T-helper 2 cell treated with Interferon-gamma antibody and Interleukin-4, amounts not matched to agents 100 ng/mL and 5 ng/mL, for 36 hours (primary cell): ENCODE measurements around the gene GPC5. TPM values are rescaled to one million over a fixed set of nuclear protein-coding genes. Genes with fewer than 3 reads are reported as not detected.
"Not testable (repeated sequence)": the region's sequence is repeated elsewhere in the genome, so short reads cannot be mapped to it uniquely, and the experiment has no call there.

ENCODE experiments used
- intact Hi-C: fragments of 100-400 bp; cut with micrococcal nuclease; formaldehyde crosslinking; loops from one replicate; pipeline ENCODE4 v1.15.1; 2023
- total RNA-seq: library from RNA; stranded (reverse); gene quantifications from 2 replicates; pipeline ENCODE4 v1.2.3, GENCODE V29; 2022

GPC5 gene
- total RNA-seq, 1 donor from 2014 or later: not detected

- intact Hi-C loops: no loop called here
Measured at GRCh38 chr13:92436924-92437323, 1038.5 kb downstream of the GPC5 start.

- intact Hi-C loops: no loop called here
Measured at GRCh38 chr13:92444244-92444643, 1045.8 kb downstream of the GPC5 start.

DNA sequence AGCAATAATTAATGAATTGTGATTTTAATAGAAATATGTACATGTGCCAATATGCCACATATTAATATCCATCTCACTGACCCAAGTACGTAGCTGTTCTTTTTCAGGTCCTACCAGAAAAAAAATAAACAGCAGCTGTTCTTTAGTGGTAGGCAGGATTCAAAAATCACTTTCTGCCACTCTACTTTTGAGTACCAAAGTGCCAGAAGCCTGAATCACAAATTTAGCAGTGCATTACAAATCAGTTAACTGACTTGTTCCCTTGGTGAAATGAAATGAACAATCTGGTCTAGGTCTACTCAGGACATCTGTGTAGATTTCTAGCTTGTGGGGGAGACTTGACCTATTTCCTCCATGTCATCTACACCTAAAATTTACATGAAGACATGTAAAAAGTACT lies 1052.6 kb downstream of the GPC5 start:
- intact Hi-C loops: no loop called here

GRCh38 chr13:92452840-92453239 lies 1054.4 kb downstream of the GPC5 start:
- intact Hi-C loops: no loop called here

DNA sequence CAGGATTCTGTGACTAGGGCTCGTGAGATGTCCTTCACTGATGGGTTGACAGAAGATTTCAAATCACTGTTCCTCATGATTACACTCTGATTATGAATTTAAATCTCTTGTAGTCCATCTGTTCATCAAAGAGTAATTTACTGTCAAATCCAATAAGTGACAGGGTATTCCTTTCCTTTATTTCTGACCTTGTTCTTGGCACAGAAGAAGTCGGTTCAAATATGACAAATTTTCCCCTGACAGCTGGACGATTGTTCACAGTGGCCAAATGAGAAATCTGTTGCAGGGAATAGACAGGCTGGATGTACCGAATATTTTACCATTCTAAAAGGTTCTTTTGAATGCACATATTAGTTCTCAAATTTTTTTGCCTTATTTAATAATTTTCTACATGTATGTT lies 1060.9 kb downstream of the GPC5 start:
- intact Hi-C loops: no loop called here

DNA sequence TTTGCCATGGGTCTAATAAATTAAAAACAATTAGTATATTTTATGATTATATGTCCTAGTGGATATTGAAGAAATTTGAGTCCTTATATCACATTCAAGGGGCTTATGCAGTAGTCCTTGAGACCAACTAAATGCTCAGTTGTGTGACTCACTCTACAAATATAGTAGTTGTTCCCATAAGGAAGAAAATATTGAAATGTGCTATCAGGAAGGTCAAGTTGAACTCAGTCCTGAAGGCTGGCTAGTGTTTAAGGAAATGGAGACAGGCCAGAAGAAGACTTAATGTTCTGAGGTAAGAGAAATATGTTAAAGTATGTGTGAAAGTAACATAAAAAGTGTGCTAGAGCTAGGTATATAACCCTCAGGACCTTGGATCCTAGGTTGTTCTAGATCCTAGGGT lies 1062.1 kb downstream of the GPC5 start:
- intact Hi-C loops: no loop called here

DNA sequence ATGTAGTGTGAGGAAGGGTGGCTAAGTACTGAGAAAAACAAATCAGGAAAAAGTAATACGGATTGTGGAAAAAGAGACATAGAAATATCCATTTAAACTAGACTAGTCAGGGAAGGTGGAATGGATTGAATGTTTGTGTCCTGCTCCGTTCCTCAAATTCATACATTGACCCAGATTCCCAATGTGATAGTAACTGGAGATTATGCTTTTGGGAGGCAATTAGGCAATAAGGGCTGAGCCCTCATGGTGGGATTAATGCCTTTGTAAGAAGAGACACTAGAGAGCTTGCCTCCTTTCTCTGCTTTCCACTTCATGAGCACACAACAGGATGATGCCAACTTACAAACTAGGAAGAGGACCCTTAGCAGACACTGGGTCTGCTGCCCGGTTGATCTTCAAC lies 1063.0 kb downstream of the GPC5 start:
- intact Hi-C loops: no loop called here

DNA sequence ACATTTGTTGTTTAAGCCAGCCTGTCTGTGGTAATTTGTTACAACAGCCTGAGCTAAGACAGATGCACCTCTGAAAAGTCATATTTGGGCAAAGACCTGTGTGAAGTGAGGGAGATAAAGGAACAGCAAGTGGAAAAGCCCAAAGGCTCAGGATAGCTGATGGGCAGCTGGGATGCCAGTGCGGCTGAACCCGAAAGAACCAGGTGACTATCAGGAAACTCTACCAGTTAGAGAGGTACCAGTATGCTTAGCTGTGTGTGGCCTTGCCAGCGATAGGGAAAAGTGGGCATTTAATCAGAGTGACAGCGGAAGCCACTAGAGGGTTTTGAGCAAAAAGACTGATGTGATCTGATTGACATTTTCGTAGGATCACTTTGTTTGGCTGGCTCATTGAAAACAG lies 1063.4 kb downstream of the GPC5 start:
- intact Hi-C loops: no loop called here

- intact Hi-C loops: no loop called here
Measured at GRCh38 chr13:92463134-92463533, 1064.7 kb downstream of the GPC5 start.

DNA sequence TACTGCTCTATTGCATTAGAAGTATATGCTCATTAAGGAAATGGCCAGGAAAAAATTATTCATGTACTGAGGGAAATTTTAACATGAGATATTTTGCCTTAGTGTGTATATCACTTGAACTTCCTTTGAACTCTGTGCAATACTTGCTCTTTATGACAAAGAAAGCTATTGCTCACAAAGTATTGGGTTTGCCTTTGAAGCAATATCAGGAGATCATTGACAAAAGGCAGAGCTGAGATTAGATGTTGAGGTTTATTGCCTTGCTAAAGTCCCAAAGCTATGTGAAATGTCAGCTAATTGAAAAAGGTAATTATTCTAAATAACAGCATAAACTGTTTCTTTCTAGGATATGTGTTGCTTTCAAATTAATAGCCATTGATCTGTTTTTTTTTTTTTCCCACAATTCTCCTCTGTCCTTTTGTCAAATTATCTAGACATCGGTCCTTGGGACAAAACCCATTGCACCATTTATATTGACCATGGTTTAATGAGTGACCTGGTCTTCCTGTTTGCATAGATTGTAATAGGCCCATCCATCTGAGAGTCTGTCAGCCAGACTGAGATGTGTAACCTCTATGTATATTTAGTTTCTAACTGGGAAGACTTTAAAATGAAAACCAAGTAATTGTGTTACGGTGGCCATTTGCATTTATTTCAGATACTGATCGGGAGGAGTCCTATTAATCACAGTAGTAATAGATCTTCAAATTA lies 1075.5 kb downstream of the GPC5 start:
- intact Hi-C loops: no loop called here

- intact Hi-C loops: no loop called here
Measured at GRCh38 chr13:92480387-92480786, 1082.0 kb downstream of the GPC5 start.

DNA sequence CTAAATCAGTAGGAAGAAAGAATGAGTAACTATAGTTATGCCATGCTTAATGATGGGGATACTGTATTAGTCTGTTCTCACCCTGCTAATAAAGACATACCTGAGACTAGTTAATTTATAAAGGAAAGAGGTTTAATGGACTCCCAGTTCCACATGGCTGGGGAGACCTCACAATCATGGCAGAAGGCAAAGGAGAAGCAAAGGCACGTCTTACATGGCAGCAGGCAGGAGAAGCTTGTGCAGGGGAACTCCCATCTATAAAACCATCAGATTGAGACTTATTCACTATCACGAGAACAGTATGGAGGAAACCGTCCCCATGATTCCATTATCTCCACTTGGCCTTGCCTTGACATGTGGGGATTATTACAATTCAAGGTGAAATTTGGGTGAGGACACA lies 1084.4 kb downstream of the GPC5 start:
- intact Hi-C loops: not testable (repeated sequence)

DNA sequence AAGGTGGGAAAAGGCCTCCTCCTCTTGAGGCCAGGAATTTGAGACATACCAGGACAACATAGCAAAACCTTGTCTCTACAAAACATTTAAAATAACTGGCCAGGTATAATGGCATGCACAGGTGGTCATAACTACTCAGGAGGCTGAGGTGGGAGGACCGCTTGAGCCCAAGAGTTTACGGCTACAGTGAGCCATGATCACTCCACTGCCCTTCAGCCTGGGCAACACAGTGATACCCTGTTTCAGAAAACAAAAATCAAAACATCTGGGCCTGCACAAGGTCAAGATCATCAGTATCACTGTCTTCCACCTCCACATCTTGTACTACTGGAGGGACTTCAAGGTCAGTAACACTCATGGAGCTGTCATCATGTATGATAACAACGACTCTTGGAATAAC lies 1085.5 kb downstream of the GPC5 start:
- intact Hi-C loops: no loop called here

DNA sequence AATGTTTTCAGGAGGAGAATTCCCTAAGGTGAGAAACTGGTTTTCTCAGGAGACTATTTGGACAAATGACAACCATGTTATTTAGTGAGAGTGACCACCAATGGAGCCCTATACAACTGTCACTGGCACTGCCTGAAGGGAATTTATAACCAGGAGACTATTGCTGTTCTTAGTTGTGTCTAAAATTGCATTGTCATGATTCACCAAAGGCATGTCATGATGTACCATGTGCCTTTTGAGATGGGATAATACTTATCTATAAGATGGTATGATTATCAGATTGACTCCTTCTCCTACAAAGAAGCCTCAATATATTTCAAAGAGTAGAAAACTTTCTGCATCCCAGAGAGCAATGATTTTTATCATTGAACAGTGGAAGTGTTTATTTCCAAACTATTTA lies 1088.8 kb downstream of the GPC5 start:
- intact Hi-C loops: no loop called here

- intact Hi-C loops: no loop called here
Measured at GRCh38 chr13:92488249-92488852, 1089.9 kb downstream of the GPC5 start.

- intact Hi-C loops: no loop called here
Measured at GRCh38 chr13:92491839-92492238, 1093.4 kb downstream of the GPC5 start.

GRCh38 chr13:92494915-92495314 lies 1096.5 kb downstream of the GPC5 start:
- intact Hi-C loops: no loop called here

- intact Hi-C loops: no loop called here
Measured at GRCh38 chr13:92500192-92500591, 1101.8 kb downstream of the GPC5 start.

- intact Hi-C loops: no loop called here
Measured at GRCh38 chr13:92510416-92510815, 1112.0 kb downstream of the GPC5 start.

GRCh38 chr13:92512852-92513251 lies 1114.4 kb downstream of the GPC5 start:
- intact Hi-C loops: no loop called here

GRCh38 chr13:92513672-92514071 lies 1115.3 kb downstream of the GPC5 start:
- intact Hi-C loops: no loop called here

- intact Hi-C loops: no loop called here
Measured at GRCh38 chr13:92514420-92515125, 1116.2 kb downstream of the GPC5 start.

- intact Hi-C loops: not testable (repeated sequence)
Measured at GRCh38 chr13:92516878-92517277, 1118.5 kb downstream of the GPC5 start.
